DOHH2 (cell line): ENCODE results near the gene GDPD4.

Experiments used
- H3F3A ChIP-seq: fragments of 200-600 bp; sonication (generic), shearing (Covaris generic); 2 replicates; pipeline ENCODE4 v1.6.0; 2016; ENCODE audit warnings: antibody characterized with exemption, mild to moderate bottlenecking; ENCODE audit not compliant: control insufficient read depth, insufficient read depth
- H3K27ac ChIP-seq: fragments of 200-600 bp; sonication (generic); 2 replicates; pipeline ENCODE4 v1.5.1; 2014; ENCODE audit warnings: low read depth, mild to moderate bottlenecking, low read length, moderate library complexity
- H3K27me3 ChIP-seq: fragments of 200-600 bp; sonication (generic); 2 replicates; pipeline ENCODE4 v1.6.1; 2014; ENCODE audit warnings: mild to moderate bottlenecking, low read length, mixed read lengths; ENCODE audit not compliant: control insufficient read depth
- H3K36me3 ChIP-seq: fragments of 200-600 bp; sonication (generic); 2 replicates; pipeline ENCODE4 v1.6.1; 2014; ENCODE audit warnings: mild to moderate bottlenecking, low read length, moderate library complexity, mixed read lengths; ENCODE audit not compliant: control insufficient read depth
- H3K4me1 ChIP-seq: fragments of 200-600 bp; sonication (generic); 2 replicates; pipeline ENCODE4 v1.6.1; 2014; ENCODE audit warnings: mild to moderate bottlenecking, low read length, mixed read lengths; ENCODE audit not compliant: control insufficient read depth
- H3K4me2 ChIP-seq: fragments of 200-600 bp; sonication (generic); 2 replicates; pipeline ENCODE4 v1.6.0; 2014; ENCODE audit warnings: mild to moderate bottlenecking, low read length, moderate library complexity
- H3K4me3 ChIP-seq: fragments of 200-600 bp; sonication (generic); 2 replicates; pipeline ENCODE4 v1.5.1; 2014; ENCODE audit warnings: mild to moderate bottlenecking, low read length, mixed read lengths
- H3K79me2 ChIP-seq: fragments of 200-600 bp; sonication (generic); 2 replicates; pipeline ENCODE4 v1.6.1; 2014; ENCODE audit warnings: mild to moderate bottlenecking, low read length, mixed read lengths; ENCODE audit not compliant: control insufficient read depth
- H3K9me2 ChIP-seq: fragments of 200-600 bp; sonication (generic); replicated peaks from 2 replicates; pipeline ENCODE4 v1.6.1; 2014; ENCODE audit warnings: mild to moderate bottlenecking, low read length, mixed read lengths; ENCODE audit not compliant: control insufficient read depth
- H3K9me3 ChIP-seq: fragments of 200-600 bp; sonication (generic); 2 replicates; pipeline ENCODE4 v1.6.1; 2014; ENCODE audit warnings: antibody characterized with exemption, low read length, mixed read lengths; ENCODE audit not compliant: control insufficient read depth, insufficient read depth
- H4K20me1 ChIP-seq: fragments of 200-600 bp; sonication (generic); 2 replicates; pipeline ENCODE4 v1.6.0; 2014; ENCODE audit warnings: low read depth, mild to moderate bottlenecking, antibody characterized with exemption, low read length, moderate library complexity; ENCODE audit not compliant: control insufficient read depth, insufficient read depth
- CTCF ChIP-seq: fragments of 200-600 bp; sonication (generic); IDR thresholded peaks from one replicate; pipeline ENCODE4 v1.5.1; 2014; ENCODE audit warnings: antibody characterized with exemption, mild to moderate bottlenecking, low read depth, low read length; ENCODE audit not compliant: poor library complexity, severe bottlenecking
- EZH2phosphoT487 ChIP-seq: fragments of 200-600 bp; sonication (generic); IDR thresholded peaks from 2 replicates; pipeline ENCODE4 v1.6.1; 2017; ENCODE audit warnings: borderline replicate concordance, mild to moderate bottlenecking, antibody characterized with exemption, low read length, moderate library complexity, mixed read lengths

GDPD4 gene

GRCh38 chr11:77345621-77346020 is 44.1 kb upstream of the GDPD4 start:
- Histone ChIP-seq H3K79me2 (no peaks in the 10 kb centered on the region), H3K4me3 (no peak overlapping the region), H3K36me3 (no peaks in the 10 kb centered on the region), H3K9me3 (no peaks in the 10 kb centered on the region), H3F3A (no peaks in the 10 kb centered on the region), H3K27me3 (no peaks in the 10 kb centered on the region), H3K27ac (no peak overlapping the region), H3K9me2 (no peaks in the 10 kb centered on the region), H3K4me1 (no peaks in the 10 kb centered on the region), H3K4me2 (no peak overlapping the region), H4K20me1 (no peaks in the 10 kb centered on the region)
- TF ChIP-seq EZH2phosphoT487 (no peak), CTCF (no peak)

- no peaks in the 10 kb centered on the region for H3K9me2 ChIP-seq
- no peaks in the 10 kb centered on the region for H3K4me1 ChIP-seq
- no peaks in the 10 kb centered on the region for H3K79me2 ChIP-seq
- no peak overlapping the region for H3K27ac ChIP-seq
- no peaks in the 10 kb centered on the region for H3K9me3 ChIP-seq
- no peak overlapping the region for H3K4me2 ChIP-seq
- no peak for TF ChIP-seq CTCF
- no peak for TF ChIP-seq EZH2phosphoT487
- no peaks in the 10 kb centered on the region for H3F3A ChIP-seq
- peaks cover 6% of the 10 kb centered on the region for H3K36me3 ChIP-seq
- H3K4me3 ChIP-seq: no peak overlapping the region
- H4K20me1 ChIP-seq: no peaks in the 10 kb centered on the region
- no peaks in the 10 kb centered on the region for H3K27me3 ChIP-seq
These were observed 39.0 kb upstream of the GDPD4 start for GRCh38 chr11:77340501-77340900.

- Histone ChIP-seq H3K27me3 (no peaks in the 10 kb centered on the region), H3K4me2 (no peak overlapping the region), H3K27ac (no peak overlapping the region), H3K9me2 (no peaks in the 10 kb centered on the region), H3K4me1 (no peaks in the 10 kb centered on the region), H4K20me1 (no peaks in the 10 kb centered on the region), H3K79me2 (no peaks in the 10 kb centered on the region), H3K9me3 (no peaks in the 10 kb centered on the region), H3F3A (no peaks in the 10 kb centered on the region), H3K4me3 (no peak overlapping the region), H3K36me3 (peaks cover 10% of the 10 kb centered on the region)
- TF ChIP-seq CTCF (no peak), EZH2phosphoT487 (no peak)
These were observed 30.8 kb upstream of the GDPD4 start for GRCh38 chr11:77332259-77332658.

- Histone ChIP-seq H3K9me2 (no peaks in the 10 kb centered on the region), H3K27me3 (no peaks in the 10 kb centered on the region), H3K9me3 (no peaks in the 10 kb centered on the region), H3K4me3 (no peak overlapping the region), H3K27ac (no peak overlapping the region), H3K79me2 (no peaks in the 10 kb centered on the region), H3K4me1 (no peaks in the 10 kb centered on the region), H4K20me1 (no peaks in the 10 kb centered on the region), H3K4me2 (no peak overlapping the region), H3F3A (no peaks in the 10 kb centered on the region), H3K36me3 (no peaks in the 10 kb centered on the region)
- TF ChIP-seq EZH2phosphoT487 (no peak), CTCF (no peak)
These were observed 23.7 kb upstream of the GDPD4 start for GRCh38 chr11:77325159-77325558.
